CD8-positive, alpha-beta memory T cell (primary cell): ENCODE data around the gene SLC13A1. TPM values are rescaled to one million over a fixed set of nuclear protein-coding genes. Genes with fewer than 3 reads are reported as not detected.

Experiments
- CTCF ChIA-PET: fragments of 350-600 bp; sonication (Branson Sonifier 250); formaldehyde crosslinking; loops from one replicate; lab custom pipeline; 2021; ENCODE audit warnings: antibody characterized with exemption; lab: Charles Lee
- POLR2A ChIA-PET: fragments of 350-600 bp; sonication (Branson Sonifier 250); formaldehyde crosslinking; loops from one replicate; lab custom pipeline; 2021; ENCODE audit warnings: antibody characterized with exemption; lab: Charles Lee
- DNase-seq, 5 donors: peaks; one replicate each; pipeline versions ENCODE4 v3.0.0 to v3.0.0-alpha.2; 2020 to 2022; ENCODE audit warnings: mixed read lengths in 1 of 5
- H3K27ac ChIP-seq: one replicate; pipeline ENCODE4 v1.7.0; 2013; ENCODE audit warnings: low read depth, mild to moderate bottlenecking, low read length, moderate library complexity
- H3K27me3 ChIP-seq: 2 replicates; pipeline ENCODE4 v1.7.0; 2013; ENCODE audit warnings: low read length, mild to moderate bottlenecking; ENCODE audit not compliant: insufficient read depth, poor library complexity, severe bottlenecking
- H3K36me3 ChIP-seq: 2 replicates; pipeline ENCODE4 v1.7.0; 2013; ENCODE audit warnings: mild to moderate bottlenecking, low read length, moderate library complexity; ENCODE audit not compliant: insufficient read depth
- H3K4me1 ChIP-seq: 2 replicates; pipeline ENCODE4 v1.7.0; 2013; ENCODE audit warnings: mild to moderate bottlenecking, low read length, moderate library complexity; ENCODE audit not compliant: insufficient read depth
- H3K4me3 ChIP-seq: 2 replicates; pipeline ENCODE4 v1.7.0; 2013; ENCODE audit warnings: mild to moderate bottlenecking, low read length
- H3K9me3 ChIP-seq: 2 replicates; pipeline ENCODE4 v1.7.0; 2013; ENCODE audit warnings: mild to moderate bottlenecking, low read length
- H3K27ac Mint-ChIP-seq, 8 donors: one replicate each; pipeline ENCODE4 v1.8.0; 2020 to 2021; ENCODE audit warnings: mixed read lengths in 8 of 8, mild to moderate bottlenecking in 6 of 8, inconsistent platforms in 3 of 8, moderate library complexity in 3 of 8
- H3K27me3 Mint-ChIP-seq, 2 donors: one replicate each; pipeline ENCODE4 v1.8.0; 2020 to 2021; ENCODE audit warnings: mixed read lengths in 2 of 2, mild to moderate bottlenecking in 1 of 2, moderate library complexity in 1 of 2
- H3K36me3 Mint-ChIP-seq, 3 donors: one replicate each; pipeline ENCODE4 v1.8.0; 2020 to 2021; ENCODE audit warnings: mixed read lengths in 3 of 3, inconsistent platforms in 1 of 3, mild to moderate bottlenecking in 1 of 3
- H3K4me1 Mint-ChIP-seq, 3 donors: one replicate each; pipeline ENCODE4 v1.8.0; 2020 to 2021; ENCODE audit warnings: mixed read lengths in 3 of 3, inconsistent platforms in 1 of 3, mild to moderate bottlenecking in 1 of 3
- H3K4me3 Mint-ChIP-seq, 7 donors: one replicate each; pipeline ENCODE4 v1.8.0; 2020 to 2021; ENCODE audit warnings: mixed read lengths in 7 of 7, mild to moderate bottlenecking in 6 of 7, moderate library complexity in 4 of 7, inconsistent platforms in 2 of 7
- H3K9me3 Mint-ChIP-seq, 5 donors: one replicate each; pipeline ENCODE4 v1.8.0; 2020 to 2022; ENCODE audit warnings: mixed read lengths in 5 of 5, mild to moderate bottlenecking in 3 of 5, moderate library complexity in 2 of 5, inconsistent platforms in 1 of 5
- polyA plus RNA-seq: library from polyadenylated mRNA; unstranded; fragments of 300-500 nt; fragmentation: Illumina TruSeq; gene quantifications from one replicate; pipeline ENCODE4 v1.2.3, GENCODE V29; 2021
- total RNA-seq, 2 experiments: library from RNA; stranded (reverse); gene quantifications; one replicate each; pipeline ENCODE4 v1.2.3, GENCODE V29; 2021

Gene SLC13A1
- total and polyA plus RNA-seq, 3 experiments from 2014 or later: not detected

GRCh38 chr7:123151443-123151842 lies 48.3 kb downstream of the SLC13A1 start:
- H3K36me3 ChIP-seq: no peaks in the 10 kb centered on the region
- ChIA-PET POLR2A (no interaction called here), CTCF (no interaction called here)
- H3K4me1 ChIP-seq: no peaks in the 10 kb centered on the region
- no peak overlapping the region for H3K4me3 ChIP-seq
- no peak overlapping the region for H3K4me3 Mint-ChIP-seq
- no peaks in the 10 kb centered on the region for H3K4me1 Mint-ChIP-seq
- H3K27ac ChIP-seq: no peak overlapping the region
- no peak for DNase-seq
- no peaks in the 10 kb centered on the region for H3K27me3 Mint-ChIP-seq
- no peak overlapping the region for H3K27ac Mint-ChIP-seq
- H3K9me3 Mint-ChIP-seq: peaks cover 0 to 9% (median 3%) of the 10 kb centered on the region in 5 donors
- H3K27me3 ChIP-seq: no peaks in the 10 kb centered on the region
- no peaks in the 10 kb centered on the region for H3K36me3 Mint-ChIP-seq
- H3K9me3 ChIP-seq: no peaks in the 10 kb centered on the region

GRCh38 chr7:123148813-123149212 lies 51.0 kb downstream of the SLC13A1 start:
- CTCF ChIA-PET: no interaction called here
- no peak overlapping the region for H3K4me3 Mint-ChIP-seq
- Histone ChIP-seq H3K36me3 (no peaks in the 10 kb centered on the region), H3K4me1 (no peaks in the 10 kb centered on the region), H3K9me3 (no peaks in the 10 kb centered on the region), H3K27ac (no peak overlapping the region), H3K4me3 (no peak overlapping the region), H3K27me3 (no peaks in the 10 kb centered on the region)
- POLR2A ChIA-PET: no interaction called here
- H3K27me3 Mint-ChIP-seq: no peaks in the 10 kb centered on the region
- H3K9me3 Mint-ChIP-seq: peaks cover 2 to 10% (median 4%) of the 10 kb centered on the region in 5 donors
- H3K36me3 Mint-ChIP-seq: no peaks in the 10 kb centered on the region
- DNase-seq: no peak
- no peaks in the 10 kb centered on the region for H3K4me1 Mint-ChIP-seq
- no peak overlapping the region for H3K27ac Mint-ChIP-seq

- CTCF ChIA-PET: no interaction called here
These were observed 56.3 kb downstream of the SLC13A1 start for GRCh38 chr7:123143252-123144006.

GRCh38 chr7:123140561-123140960 lies 59.2 kb downstream of the SLC13A1 start:
- no peaks in the 10 kb centered on the region for H3K36me3 Mint-ChIP-seq
- H3K4me1 Mint-ChIP-seq: no peaks in the 10 kb centered on the region
- ChIA-PET CTCF (no interaction called here), POLR2A (no interaction called here)
- H3K9me3 ChIP-seq: no peaks in the 10 kb centered on the region
- H3K9me3 Mint-ChIP-seq: peaks cover 0 to 16% (median 9%) of the 10 kb centered on the region in 5 donors
- no peaks in the 10 kb centered on the region for H3K27me3 ChIP-seq
- peaks cover 0 to 3% of the 10 kb centered on the region in 2 donors for H3K27me3 Mint-ChIP-seq
- H3K27ac Mint-ChIP-seq: no peak overlapping the region
- no peak overlapping the region for H3K4me3 ChIP-seq
- no peak overlapping the region for H3K27ac ChIP-seq
- H3K4me1 ChIP-seq: no peaks in the 10 kb centered on the region
- H3K4me3 Mint-ChIP-seq: no peak overlapping the region
- DNase-seq: no peak
- no peaks in the 10 kb centered on the region for H3K36me3 ChIP-seq

More at GRCh38 chr7:123143252-123144006, 56.3 kb downstream of the SLC13A1 start:
- Mint-ChIP-seq H3K27me3 (peaks cover 0 to 3% of the 10 kb centered on the region in 2 donors), H3K36me3 (no peaks in the 10 kb centered on the region), H3K4me3 (no peak overlapping the region), H3K4me1 (no peaks in the 10 kb centered on the region), H3K9me3 (peaks cover 0 to 13% (median 9%) of the 10 kb centered on the region in 5 donors), H3K27ac (no peak overlapping the region)
- Histone ChIP-seq H3K27ac (no peak overlapping the region), H3K4me1 (no peaks in the 10 kb centered on the region), H3K36me3 (no peaks in the 10 kb centered on the region), H3K9me3 (no peaks in the 10 kb centered on the region), H3K27me3 (no peaks in the 10 kb centered on the region), H3K4me3 (no peak overlapping the region)
- POLR2A ChIA-PET: no interaction called here
- DNase-seq: no peak

GRCh38 chr7:123135960-123136359 lies 63.8 kb downstream of the SLC13A1 start:
- H3K27ac ChIP-seq: no peak overlapping the region
- no peaks in the 10 kb centered on the region for H3K36me3 ChIP-seq
- Mint-ChIP-seq H3K4me3 (no peak overlapping the region), H3K27ac (no peak overlapping the region), H3K9me3 (peaks cover 0 to 16% (median 4%) of the 10 kb centered on the region in 5 donors), H3K27me3 (no peaks in the 10 kb centered on the region), H3K4me1 (no peaks in the 10 kb centered on the region), H3K36me3 (no peaks in the 10 kb centered on the region)
- no peaks in the 10 kb centered on the region for H3K9me3 ChIP-seq
- ChIA-PET POLR2A (no interaction called here), CTCF (no interaction called here)
- no peaks in the 10 kb centered on the region for H3K27me3 ChIP-seq
- no peak for DNase-seq
- H3K4me1 ChIP-seq: no peaks in the 10 kb centered on the region
- no peak overlapping the region for H3K4me3 ChIP-seq

- H3K27ac Mint-ChIP-seq: no peak overlapping the region
- H3K4me1 Mint-ChIP-seq: no peaks in the 10 kb centered on the region
- H3K36me3 ChIP-seq: no peaks in the 10 kb centered on the region
- no peak for DNase-seq
- H3K27me3 ChIP-seq: no peaks in the 10 kb centered on the region
- peaks cover 2 to 23% (median 7%) of the 10 kb centered on the region in 5 donors for H3K9me3 Mint-ChIP-seq
- no peaks in the 10 kb centered on the region for H3K36me3 Mint-ChIP-seq
- H3K4me3 Mint-ChIP-seq: no peak overlapping the region
- POLR2A ChIA-PET: no interaction called here
- no peak overlapping the region for H3K27ac ChIP-seq
- no peaks in the 10 kb centered on the region for H3K27me3 Mint-ChIP-seq
- H3K9me3 ChIP-seq: no peaks in the 10 kb centered on the region
- no peak overlapping the region for H3K4me3 ChIP-seq
- H3K4me1 ChIP-seq: no peaks in the 10 kb centered on the region
- CTCF ChIA-PET: no interaction called here
These were observed 65.8 kb downstream of the SLC13A1 start for GRCh38 chr7:123133924-123134323.

GRCh38 chr7:123131961-123132360 lies 67.8 kb downstream of the SLC13A1 start:
- Mint-ChIP-seq H3K4me1 (no peaks in the 10 kb centered on the region), H3K36me3 (no peaks in the 10 kb centered on the region), H3K27me3 (no peaks in the 10 kb centered on the region), H3K4me3 (no peak overlapping the region), H3K9me3 (peaks cover 2 to 18% (median 7%) of the 10 kb centered on the region in 5 donors), H3K27ac (no peak overlapping the region)
- Histone ChIP-seq H3K27me3 (no peaks in the 10 kb centered on the region), H3K27ac (no peak overlapping the region), H3K4me3 (no peak overlapping the region), H3K9me3 (no peaks in the 10 kb centered on the region), H3K4me1 (no peaks in the 10 kb centered on the region), H3K36me3 (no peaks in the 10 kb centered on the region)
- ChIA-PET POLR2A (no interaction called here), CTCF (no interaction called here)
- DNase-seq: no peak

- POLR2A ChIA-PET: no interaction called here
- Histone ChIP-seq H3K9me3 (no peaks in the 10 kb centered on the region), H3K36me3 (no peaks in the 10 kb centered on the region), H3K27ac (no peak overlapping the region), H3K4me3 (no peak overlapping the region), H3K27me3 (no peaks in the 10 kb centered on the region), H3K4me1 (no peaks in the 10 kb centered on the region)
- Mint-ChIP-seq H3K27ac (no peak overlapping the region), H3K9me3 (peaks cover 2 to 16% (median 6%) of the 10 kb centered on the region in 5 donors), H3K27me3 (no peaks in the 10 kb centered on the region), H3K4me3 (no peak overlapping the region), H3K36me3 (no peaks in the 10 kb centered on the region), H3K4me1 (no peaks in the 10 kb centered on the region)
- DNase-seq: no peak
- CTCF ChIA-PET: no interaction called here
These were observed 68.2 kb downstream of the SLC13A1 start for GRCh38 chr7:123131556-123131955.
